Non-pigmented ciliary epithelial cell (primary cell): ENCODE data around the gene CCL4L2.
"Not testable (repeated sequence)": the region's sequence is repeated elsewhere in the genome, so short reads cannot be mapped to it uniquely, and the experiment has no call there.

Experiments used
- DNase-seq: peaks from one replicate; pipeline ENCODE4 v3.0.0-alpha.2; 2010; ENCODE audit warnings: low read depth

CCL4L2 gene

GRCh38 chr17:36221581-36222100, 10.8 kb downstream of the CCL4L2 start:
- not testable (repeated sequence) for DNase-seq

GRCh38 chr17:36222967-36223366, 12.1 kb downstream of the CCL4L2 start:
- DNase-seq, result not testable (repeated sequence)

- DNase-seq, result not testable (repeated sequence)
These were observed 18.8 kb downstream of the CCL4L2 start for GRCh38 chr17:36229644-36230043.

GRCh38 chr17:36242046-36242445, 31.2 kb downstream of the CCL4L2 start:
- not testable (repeated sequence) for DNase-seq
